Measurements from ENCODE around the gene EVX2. TPM values are rescaled to one million over a fixed set of nuclear protein-coding genes. Genes with fewer than 3 reads are reported as not detected.
A peak's percentile ranks its signal among the peaks of the same experiment; 100 is the strongest.

EVX2 gene
- total RNA-seq, 1 donor from 2014 or later = not detected

DNA sequence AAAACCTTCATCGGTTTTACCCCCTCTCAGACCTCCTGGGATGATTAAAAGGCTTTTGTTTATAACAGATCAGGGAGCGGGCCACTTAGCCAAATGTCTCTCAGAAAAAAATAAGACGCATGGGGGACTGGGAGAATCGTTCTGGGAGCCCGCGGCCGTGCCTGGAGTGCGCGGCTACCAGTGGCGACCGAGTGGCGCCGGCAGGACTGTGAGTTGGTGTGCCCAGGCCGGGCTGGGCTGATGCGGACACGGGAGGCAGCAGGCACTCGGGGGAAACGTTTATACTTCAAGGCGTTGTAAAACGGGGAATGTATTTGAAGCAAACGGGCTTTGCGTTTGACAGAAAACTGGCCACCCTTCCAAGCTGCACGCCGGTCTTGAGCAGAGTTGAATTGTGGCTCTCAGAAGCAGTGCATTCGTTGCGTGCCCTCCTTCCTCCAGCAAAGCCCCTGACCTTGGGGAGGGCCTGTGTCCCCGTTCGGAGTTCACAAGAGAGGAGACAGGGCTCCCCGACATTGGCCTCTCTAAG lies 28.1 kb upstream of the EVX2 start:
- no peak for DNase-seq (ENCODE audit: low spot score in 2 of 2, unreplicated experiment in 2 of 2)
- Mint-ChIP-seq H3K36me3 (peaks cover 3% of the 10 kb centered on the region), H3K4me3 (no peak overlapping the region), H3K27ac (no peak overlapping the region), H3K4me1 (peaks cover 7% of the 10 kb centered on the region), H3K27me3 (ENCODE audit: low read depth) (peaks cover 93% of the 10 kb centered on the region), H3K9me3 (peaks cover 3% of the 10 kb centered on the region)
- TF ChIP-seq, protein P1, sequence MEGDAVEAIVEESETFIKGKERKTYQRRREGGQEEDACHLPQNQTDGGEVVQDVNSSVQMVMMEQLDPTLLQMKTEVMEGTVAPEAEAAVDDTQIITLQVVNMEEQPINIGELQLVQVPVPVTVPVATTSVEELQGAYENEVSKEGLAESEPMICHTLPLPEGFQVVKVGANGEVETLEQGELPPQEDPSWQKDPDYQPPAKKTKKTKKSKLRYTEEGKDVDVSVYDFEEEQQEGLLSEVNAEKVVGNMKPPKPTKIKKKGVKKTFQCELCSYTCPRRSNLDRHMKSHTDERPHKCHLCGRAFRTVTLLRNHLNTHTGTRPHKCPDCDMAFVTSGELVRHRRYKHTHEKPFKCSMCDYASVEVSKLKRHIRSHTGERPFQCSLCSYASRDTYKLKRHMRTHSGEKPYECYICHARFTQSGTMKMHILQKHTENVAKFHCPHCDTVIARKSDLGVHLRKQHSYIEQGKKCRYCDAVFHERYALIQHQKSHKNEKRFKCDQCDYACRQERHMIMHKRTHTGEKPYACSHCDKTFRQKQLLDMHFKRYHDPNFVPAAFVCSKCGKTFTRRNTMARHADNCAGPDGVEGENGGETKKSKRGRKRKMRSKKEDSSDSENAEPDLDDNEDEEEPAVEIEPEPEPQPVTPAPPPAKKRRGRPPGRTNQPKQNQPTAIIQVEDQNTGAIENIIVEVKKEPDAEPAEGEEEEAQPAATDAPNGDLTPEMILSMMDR (IDR thresholded peaks at IDR 0.05; ENCODE audit: unreplicated experiment) = no peak

DNA sequence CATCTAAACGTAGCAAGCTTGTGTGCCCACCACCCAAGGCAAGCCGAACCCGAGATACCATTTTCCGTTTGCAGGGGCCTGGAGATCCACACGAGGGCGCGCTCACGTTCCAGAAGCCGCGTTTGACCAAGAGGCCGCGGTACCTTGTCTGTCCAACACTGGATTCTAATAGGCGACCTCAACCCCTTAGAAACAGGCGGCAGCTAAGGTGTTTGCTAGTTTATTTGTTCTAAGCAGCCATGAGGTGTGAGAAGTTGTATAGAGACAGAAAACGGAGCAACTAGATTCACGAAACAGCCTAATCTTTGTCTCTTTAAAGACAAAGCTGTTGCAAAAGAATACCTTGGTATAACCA lies 27.5 kb upstream of the EVX2 start:
- Mint-ChIP-seq H3K4me1 (peaks cover 8% of the 10 kb centered on the region), H3K27me3 (ENCODE audit: low read depth) (peaks cover 90% of the 10 kb centered on the region), H3K4me3 (no peak overlapping the region), H3K27ac (no peak overlapping the region), H3K36me3 (no peaks in the 10 kb centered on the region), H3K9me3 (no peaks in the 10 kb centered on the region)
- no peak for DNase-seq (ENCODE audit: low spot score in 2 of 2, unreplicated experiment in 2 of 2)
- TF ChIP-seq, protein P1 (IDR thresholded peaks at IDR 0.05; ENCODE audit: unreplicated experiment) = peak; percentile 45

DNA sequence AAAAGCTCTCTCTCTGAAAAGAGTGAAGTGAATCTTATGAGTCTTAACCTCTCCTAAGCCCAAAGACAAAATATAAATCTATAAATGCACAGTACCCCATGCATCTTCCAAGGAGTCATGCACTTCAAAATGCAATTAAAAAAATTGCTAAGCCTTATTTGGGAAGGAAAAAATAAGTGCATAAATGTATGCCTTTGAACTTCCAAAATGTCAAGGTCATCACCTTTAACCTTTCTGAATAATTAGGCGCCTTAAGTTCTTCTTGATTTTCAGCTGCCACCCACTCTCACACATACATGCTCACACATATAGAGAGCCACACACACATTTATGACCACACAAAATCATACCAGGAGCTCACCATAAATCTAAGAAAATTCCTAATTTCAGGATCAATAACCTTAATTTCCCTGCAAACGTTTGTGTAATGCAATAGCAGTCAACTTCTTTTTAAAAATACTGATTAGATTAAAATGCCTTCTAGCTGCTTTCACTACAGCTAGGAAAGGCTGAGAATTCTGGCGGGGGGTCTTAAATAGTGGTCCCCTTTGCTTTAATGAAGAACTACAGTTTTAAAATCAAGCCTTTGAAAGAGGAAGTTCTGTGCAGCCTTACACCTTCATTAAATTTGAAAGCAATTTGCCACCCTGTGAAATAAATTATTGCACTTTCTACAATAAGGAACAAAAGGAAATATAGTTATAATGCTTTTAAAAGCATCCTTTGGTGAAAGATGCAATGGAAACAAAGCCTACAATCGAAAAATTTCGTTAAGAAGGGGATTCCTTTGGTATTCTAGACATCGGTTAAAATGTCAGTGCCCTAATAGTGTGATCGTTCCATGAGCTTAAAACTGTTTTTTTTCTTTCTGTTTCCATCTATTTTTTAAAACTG lies 26.9 kb upstream of the EVX2 start:
- Mint-ChIP-seq H3K36me3 (no peaks in the 10 kb centered on the region), H3K4me3 (no peak overlapping the region), H3K27me3 (ENCODE audit: low read depth) (peaks cover 90% of the 10 kb centered on the region), H3K27ac (no peak overlapping the region), H3K4me1 (peaks cover 10% of the 10 kb centered on the region), H3K9me3 (no peaks in the 10 kb centered on the region)
- TF ChIP-seq, protein P1 (IDR thresholded peaks at IDR 0.05; ENCODE audit: unreplicated experiment) = no peak
- no peak for DNase-seq (ENCODE audit: low spot score in 2 of 2, unreplicated experiment in 2 of 2)

DNA sequence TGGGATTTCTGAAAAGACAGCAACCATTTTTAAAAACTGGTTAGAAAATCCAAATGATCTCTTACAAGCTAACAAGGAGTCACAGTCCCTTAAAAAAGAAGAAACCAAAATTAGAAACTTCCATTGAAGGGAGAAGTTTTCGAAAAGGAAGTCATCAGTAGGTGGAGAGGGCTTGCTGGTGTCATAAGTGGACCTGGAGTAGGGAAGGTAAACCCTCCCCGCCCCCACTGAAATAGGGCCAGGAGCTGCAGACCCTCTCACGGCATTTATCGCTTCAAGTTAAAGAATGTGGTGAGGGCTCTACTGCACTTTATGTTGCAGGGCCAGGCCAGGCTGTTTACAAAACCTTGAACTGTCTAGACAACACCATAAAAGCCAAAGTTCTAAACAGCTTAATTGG lies 26.2 kb upstream of the EVX2 start:
- no peak for DNase-seq (ENCODE audit: low spot score in 2 of 2, unreplicated experiment in 2 of 2)
- Mint-ChIP-seq H3K27me3 (ENCODE audit: low read depth) (peaks cover 90% of the 10 kb centered on the region), H3K9me3 (no peaks in the 10 kb centered on the region), H3K4me3 (no peak overlapping the region), H3K4me1 (peaks cover 12% of the 10 kb centered on the region), H3K36me3 (no peaks in the 10 kb centered on the region), H3K27ac (no peak overlapping the region)
- TF ChIP-seq, protein P1 (IDR thresholded peaks at IDR 0.05; ENCODE audit: unreplicated experiment) = peak; percentile 35

DNA sequence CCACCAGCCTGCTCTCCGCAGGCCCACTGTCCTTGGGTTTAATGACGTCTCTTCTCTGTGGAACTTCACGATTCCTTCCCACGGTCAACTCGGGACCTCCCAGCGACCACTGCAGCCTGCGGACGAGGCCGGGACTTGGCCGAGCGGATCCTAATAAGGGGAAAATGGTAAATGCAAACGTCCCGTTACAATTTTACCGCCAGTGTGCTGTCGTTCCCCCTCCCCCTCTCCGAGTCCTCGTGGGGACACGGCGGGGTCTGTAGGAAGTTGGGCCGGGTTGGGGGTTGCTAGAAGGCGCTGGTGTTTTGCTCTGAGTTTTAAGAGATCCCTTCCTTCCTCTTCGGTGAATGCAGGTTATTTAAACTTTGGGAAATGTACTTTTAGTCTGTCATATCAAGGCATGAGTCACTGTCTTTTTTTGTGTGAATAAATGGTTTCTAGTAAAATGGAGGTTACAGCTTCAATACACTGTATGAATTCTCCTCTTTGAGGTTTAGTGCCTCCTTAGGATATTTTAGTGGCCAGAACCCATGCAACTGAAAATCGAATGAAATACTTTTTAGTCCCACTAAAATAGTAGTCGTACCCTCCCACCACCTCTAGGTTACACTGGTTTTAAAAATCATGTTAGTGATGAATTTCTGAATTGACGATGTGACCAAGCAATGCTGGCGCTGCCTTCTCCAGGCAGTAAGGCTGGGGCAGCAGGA lies 25.6 kb upstream of the EVX2 start:
- Mint-ChIP-seq H3K9me3 (no peaks in the 10 kb centered on the region), H3K36me3 (no peaks in the 10 kb centered on the region), H3K27ac (no peak overlapping the region), H3K27me3 (ENCODE audit: low read depth) (peaks cover 90% of the 10 kb centered on the region), H3K4me3 (peak overlapping the region; percentile 25), H3K4me1 (peaks cover 17% of the 10 kb centered on the region)
- DNase-seq (ENCODE audit: low spot score in 2 of 2, unreplicated experiment in 2 of 2) = no peak
- TF ChIP-seq, protein P1 (IDR thresholded peaks at IDR 0.05; ENCODE audit: unreplicated experiment) = no peak

Measured in mesothelial cell of epicardium (in vitro differentiated cells).